Neuronal stem cell (in vitro differentiated cells): ENCODE measurements around the gene MYDGF.

Experiments
- DNase-seq: peaks from one replicate; pipeline ENCODE4 v3.0.0-alpha.2; 2013; ENCODE audit warnings: low spot score
- H2AFZ ChIP-seq: one replicate; pipeline ENCODE4 v1.6.1; 2013; ENCODE audit warnings: mild to moderate bottlenecking, low read length, inconsistent platforms
- H2AK5ac ChIP-seq: 2 replicates; pipeline ENCODE4 v1.6.1; 2013; ENCODE audit warnings: low read depth, mild to moderate bottlenecking, inconsistent platforms, low read length, moderate library complexity, mixed read lengths
- H2BK120ac ChIP-seq: 2 replicates; pipeline ENCODE4 v1.6.1; 2013; ENCODE audit warnings: low read depth, mild to moderate bottlenecking, inconsistent platforms, low read length, moderate library complexity, mixed read lengths
- H2BK12ac ChIP-seq: one replicate; pipeline ENCODE4 v1.6.1; 2013; ENCODE audit warnings: low read length, inconsistent platforms
- H2BK15ac ChIP-seq: 2 replicates; pipeline ENCODE4 v1.6.1; 2013; ENCODE audit warnings: mild to moderate bottlenecking, low read length, inconsistent platforms, mixed read lengths
- H2BK5ac ChIP-seq: one replicate; pipeline ENCODE4 v1.6.1; 2013; ENCODE audit warnings: inconsistent platforms, mild to moderate bottlenecking, low read length, moderate library complexity
- H3K14ac ChIP-seq: one replicate; pipeline ENCODE4 v1.6.1; 2013; ENCODE audit warnings: low read length, inconsistent platforms
- H3K18ac ChIP-seq: 2 replicates; pipeline ENCODE4 v1.6.1; 2013; ENCODE audit warnings: low read length, inconsistent platforms
- H3K23ac ChIP-seq: 2 replicates; pipeline ENCODE4 v1.6.1; 2013; ENCODE audit warnings: low read depth, mild to moderate bottlenecking, mixed read lengths, low read length, inconsistent platforms; ENCODE audit not compliant: poor library complexity
- H3K27ac ChIP-seq: replicated peaks from 3 replicates; pipeline ENCODE4 v1.5.1; 2013; ENCODE audit warnings: low read length, inconsistent platforms
- H3K27me3 ChIP-seq, 3 experiments: 2 replicates each; pipeline ENCODE4 v1.6.1; 2013; ENCODE audit warnings: low read length in 3 of 3, mild to moderate bottlenecking in 2 of 3, inconsistent platforms in 1 of 3, low read depth in 1 of 3, mixed read lengths in 1 of 3, moderate library complexity in 1 of 3; ENCODE audit not compliant: control insufficient read depth in 3 of 3, insufficient read depth in 3 of 3
- H3K36me3 ChIP-seq, 2 donors: replicated peaks in 1 of 2; 2 replicates each; pipeline ENCODE4 v1.6.1; 2013; ENCODE audit warnings: low read length in 2 of 2; ENCODE audit not compliant: control insufficient read depth in 2 of 2, insufficient read depth in 2 of 2
- H3K4ac ChIP-seq: 2 replicates; pipeline ENCODE4 v1.6.1; 2013; ENCODE audit warnings: inconsistent platforms, mild to moderate bottlenecking, low read length, moderate library complexity
- H3K4me1 ChIP-seq, 2 donors: 1 replicate in 1 of 2; 2 replicates in 1 of 2; pipeline ENCODE4 v1.6.1; 2013; ENCODE audit warnings: low read length in 2 of 2, low read depth in 1 of 2; ENCODE audit not compliant: control insufficient read depth in 2 of 2, insufficient read depth in 1 of 2
- H3K4me2 ChIP-seq: one replicate; pipeline ENCODE4 v1.6.1; 2013; ENCODE audit warnings: mild to moderate bottlenecking, low read length, inconsistent platforms; ENCODE audit not compliant: insufficient read depth, poor library complexity, severe bottlenecking
- H3K4me3 ChIP-seq, 2 donors: 2 replicates each; pipeline ENCODE4 v1.5.1; 2013; ENCODE audit warnings: low read length in 2 of 2, mild to moderate bottlenecking in 2 of 2, inconsistent platforms in 1 of 2, moderate library complexity in 1 of 2
- H3K79me1 ChIP-seq: one replicate; pipeline ENCODE4 v1.6.1; 2013; ENCODE audit warnings: low read depth, mild to moderate bottlenecking, inconsistent platforms, low read length, moderate library complexity
- H3K9ac ChIP-seq: one replicate; pipeline ENCODE4 v1.6.1; 2013; ENCODE audit warnings: mild to moderate bottlenecking, low read depth, low read length, inconsistent platforms; ENCODE audit not compliant: poor library complexity
- H3K9me3 ChIP-seq, 2 donors: replicated peaks in 1 of 2; 2 replicates each; pipeline versions ENCODE3 to v1.6.1; 2013; ENCODE audit warnings: low read length in 2 of 2, mild to moderate bottlenecking in 2 of 2, inconsistent platforms in 1 of 2, low read depth in 1 of 2, mixed read lengths in 1 of 2, moderate library complexity in 1 of 2; ENCODE audit not compliant: control insufficient read depth in 2 of 2, insufficient read depth in 1 of 2
- H4K8ac ChIP-seq: one replicate; pipeline ENCODE4 v1.6.1; 2013; ENCODE audit warnings: low read depth, mild to moderate bottlenecking, inconsistent platforms, low read length, moderate library complexity
- H4K91ac ChIP-seq: one replicate; pipeline ENCODE4 v1.6.1; 2013; ENCODE audit warnings: low read length, low read depth, mild to moderate bottlenecking, inconsistent platforms; ENCODE audit not compliant: poor library complexity
- WGBS, 2 donors: extraction: QIAGEN DNeasy Blood & Tissue Kit; methylation state at CpG; one replicate each; pipeline ENCODE4 v1.1.7; 2013; ENCODE audit warnings: missing lambda C conversion rate in 2 of 2, mixed read lengths in 1 of 2; ENCODE audit not compliant: insufficient read length in 2 of 2, insufficient replicate concordance in 1 of 2; ENCODE audit errors: extremely low coverage in 2 of 2; 5-methylcytosine and 5-hydroxymethylcytosine counted together

Gene MYDGF

GRCh38 chr19:4609878-4610511 is 60.1 kb downstream of the MYDGF start:
- no peak overlapping the region for H3K4ac ChIP-seq
- no peak overlapping the region for H3K23ac ChIP-seq
- no peak overlapping the region for H3K4me3 ChIP-seq
- no peak overlapping the region for H4K8ac ChIP-seq
- no peak overlapping the region for H3K27ac ChIP-seq
- no peaks in the 10 kb centered on the region for H3K36me3 ChIP-seq
- H2BK15ac ChIP-seq, result peak overlapping the region; percentile 77
- no CpG with 5 or more reads among the region's 15 CpGs for WGBS, 2 donors
- H3K14ac ChIP-seq, result no peak overlapping the region
- no peak overlapping the region for H2AK5ac ChIP-seq
- H2BK5ac ChIP-seq, result no peak overlapping the region
- H2BK120ac ChIP-seq, result no peak overlapping the region
- no peak overlapping the region for H3K4me2 ChIP-seq
- H3K27me3 ChIP-seq, result no peaks in the 10 kb centered on the region
- peak overlapping the region; percentile 90 for H2AFZ ChIP-seq
- H3K9ac ChIP-seq, result no peak overlapping the region
- H3K79me1 ChIP-seq, result no peaks in the 10 kb centered on the region
- peak overlapping the region; percentile 67 for H3K18ac ChIP-seq
- DNase-seq, result no peak
- no peak overlapping the region for H4K91ac ChIP-seq
- peaks cover 5 to 7% of the 10 kb centered on the region in 2 donors for H3K4me1 ChIP-seq
- no peak overlapping the region for H2BK12ac ChIP-seq
- H3K9me3 ChIP-seq, result peaks cover 0 to 3% of the 10 kb centered on the region in 2 donors
